RWPE2 (cell line): ENCODE data around the gene KSR1.
A peak's percentile ranks its signal among the peaks of the same experiment; 100 is the strongest.
"Not testable (repeated sequence)": the region's sequence is repeated elsewhere in the genome, so short reads cannot be mapped to it uniquely, and the experiment has no call there.

Experiments
- ATAC-seq: fragments of 200-7000 bp; cut with Tn5 transposase; 3 replicates; pipeline ENCODE4 v1.9.1; 2021; ENCODE audit warnings: low read depth
- DNase-seq: peaks from one replicate; pipeline ENCODE4 v3.0.0-alpha.2; 2020; ENCODE audit warnings: low spot score
- H3K27ac ChIP-seq: fragments of 450-650 bp; 2 replicates; pipeline ENCODE4 v1.5.1; 2017; ENCODE audit warnings: mild to moderate bottlenecking; ENCODE audit not compliant: poor library complexity, severe bottlenecking
- H3K27me3 ChIP-seq: fragments of 250-450 bp; sonication (Bioruptor Pico); 2 replicates; pipeline ENCODE4 v1.5.1; 2021; ENCODE audit warnings: mild to moderate bottlenecking, moderate library complexity; ENCODE audit not compliant: insufficient read depth, poor library complexity, severe bottlenecking
- H3K36me3 ChIP-seq: fragments of 250-450 bp; sonication (Bioruptor Pico); 2 replicates; pipeline ENCODE4 v1.5.1; 2020; ENCODE audit warnings: low read depth, mild to moderate bottlenecking, moderate library complexity
- H3K4me1 ChIP-seq: fragments of 250-450 bp; sonication (Bioruptor Pico); 2 replicates; pipeline ENCODE4 v1.5.1; 2021; ENCODE audit warnings: mild to moderate bottlenecking, moderate library complexity; ENCODE audit not compliant: insufficient read depth, poor library complexity, severe bottlenecking
- H3K4me3 ChIP-seq: fragments of 250-450 bp; sonication (Bioruptor Pico); 2 replicates; pipeline ENCODE4 v1.5.1; 2021; ENCODE audit warnings: mild to moderate bottlenecking, moderate library complexity; ENCODE audit not compliant: severe bottlenecking
- H3K9me3 ChIP-seq: fragments of 250-450 bp; sonication (Bioruptor Pico); 2 replicates; pipeline ENCODE4 v1.5.1; 2021; ENCODE audit warnings: mild to moderate bottlenecking, moderate library complexity; ENCODE audit not compliant: severe bottlenecking
- TF ChIP-seq, protein P1 (sequence below): fragments of 450-650 bp; IDR thresholded peaks from one replicate; pipeline ENCODE4 v1.5.1; 2017; ENCODE audit warnings: mild to moderate bottlenecking, moderate library complexity; ENCODE audit not compliant: poor library complexity, severe bottlenecking

KSR1 gene

DNA sequence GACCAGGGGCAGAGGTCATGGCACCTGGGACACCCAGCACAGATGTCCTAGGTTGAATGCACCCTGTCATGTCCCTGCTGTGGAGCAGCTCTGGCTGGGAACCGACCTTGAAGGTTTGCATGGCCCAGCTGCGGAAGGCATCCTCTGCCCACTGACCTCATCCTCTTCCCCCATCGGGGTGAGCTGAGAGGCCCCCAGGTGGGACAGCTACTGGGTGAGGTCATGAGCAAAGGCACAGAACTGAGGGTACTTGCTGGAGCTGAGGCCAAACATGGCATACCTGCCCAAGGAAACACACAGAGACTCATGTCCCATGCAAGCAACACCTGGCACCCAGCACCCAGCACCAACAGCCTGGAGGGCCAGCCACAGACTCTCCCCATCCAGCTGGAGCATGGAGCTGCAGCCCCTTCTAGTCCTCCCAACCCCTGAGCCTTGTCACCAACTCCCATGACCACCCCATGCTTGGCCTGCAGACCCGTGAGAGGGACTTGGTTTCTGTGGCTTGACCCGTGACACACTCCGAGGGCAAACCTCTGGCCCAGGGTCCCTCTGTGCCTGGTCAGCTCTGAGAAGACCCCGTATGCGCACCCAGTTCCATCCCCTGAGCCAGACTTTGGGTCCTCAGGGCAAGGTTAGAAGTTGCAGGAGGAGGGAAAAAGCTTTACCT lies 207.8 kb downstream of the KSR1 start:
- DNase-seq (peak; percentile 33), ATAC-seq (no peak)
- no peaks in the 10 kb centered on the region for H3K27me3 ChIP-seq
- no peaks in the 10 kb centered on the region for H3K4me1 ChIP-seq
- TF ChIP-seq, protein P1, sequence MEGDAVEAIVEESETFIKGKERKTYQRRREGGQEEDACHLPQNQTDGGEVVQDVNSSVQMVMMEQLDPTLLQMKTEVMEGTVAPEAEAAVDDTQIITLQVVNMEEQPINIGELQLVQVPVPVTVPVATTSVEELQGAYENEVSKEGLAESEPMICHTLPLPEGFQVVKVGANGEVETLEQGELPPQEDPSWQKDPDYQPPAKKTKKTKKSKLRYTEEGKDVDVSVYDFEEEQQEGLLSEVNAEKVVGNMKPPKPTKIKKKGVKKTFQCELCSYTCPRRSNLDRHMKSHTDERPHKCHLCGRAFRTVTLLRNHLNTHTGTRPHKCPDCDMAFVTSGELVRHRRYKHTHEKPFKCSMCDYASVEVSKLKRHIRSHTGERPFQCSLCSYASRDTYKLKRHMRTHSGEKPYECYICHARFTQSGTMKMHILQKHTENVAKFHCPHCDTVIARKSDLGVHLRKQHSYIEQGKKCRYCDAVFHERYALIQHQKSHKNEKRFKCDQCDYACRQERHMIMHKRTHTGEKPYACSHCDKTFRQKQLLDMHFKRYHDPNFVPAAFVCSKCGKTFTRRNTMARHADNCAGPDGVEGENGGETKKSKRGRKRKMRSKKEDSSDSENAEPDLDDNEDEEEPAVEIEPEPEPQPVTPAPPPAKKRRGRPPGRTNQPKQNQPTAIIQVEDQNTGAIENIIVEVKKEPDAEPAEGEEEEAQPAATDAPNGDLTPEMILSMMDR, result no peak
- H3K27ac ChIP-seq, result no peak overlapping the region
- H3K36me3 ChIP-seq, result no peaks in the 10 kb centered on the region
- no peak overlapping the region for H3K4me3 ChIP-seq
- no peaks in the 10 kb centered on the region for H3K9me3 ChIP-seq

GRCh38 chr17:27664606-27664965 lies 208.3 kb downstream of the KSR1 start:
- no peaks in the 10 kb centered on the region for H3K27me3 ChIP-seq
- H3K4me3 ChIP-seq, result no peak overlapping the region
- no peaks in the 10 kb centered on the region for H3K4me1 ChIP-seq
- TF ChIP-seq, protein P1, result no peak
- H3K36me3 ChIP-seq, result no peaks in the 10 kb centered on the region
- H3K9me3 ChIP-seq, result no peaks in the 10 kb centered on the region
- ATAC-seq (no peak), DNase-seq (peak; percentile 16)
- H3K27ac ChIP-seq, result no peak overlapping the region

DNA sequence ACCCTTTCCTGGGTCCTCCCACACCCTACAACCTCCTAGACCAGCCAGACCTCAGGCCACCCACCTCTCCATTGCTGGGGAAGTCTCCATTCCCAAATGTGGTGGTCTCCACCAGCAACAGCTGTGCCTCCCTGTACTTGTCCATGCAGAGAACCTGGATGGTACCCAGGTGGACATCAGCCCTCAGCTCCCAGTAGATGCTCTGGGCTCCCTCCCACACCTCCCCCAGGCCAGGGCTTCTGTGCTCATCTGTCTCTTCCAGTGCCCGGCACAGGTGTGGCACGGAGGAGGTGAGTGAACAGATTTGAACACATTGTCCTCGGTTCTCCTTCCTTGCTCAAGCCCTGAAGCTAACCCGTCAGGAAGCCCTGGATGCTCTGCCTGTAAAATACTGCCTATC lies 209.3 kb downstream of the KSR1 start:
- peak; percentile 7 for DNase-seq
- TF ChIP-seq, protein P1, result no peak
- no peak for ATAC-seq
- Histone ChIP-seq H3K4me3 (no peak overlapping the region), H3K4me1 (no peaks in the 10 kb centered on the region), H3K9me3 (no peaks in the 10 kb centered on the region), H3K27me3 (no peaks in the 10 kb centered on the region), H3K27ac (no peak overlapping the region), H3K36me3 (no peaks in the 10 kb centered on the region)

- H3K4me3 ChIP-seq, H3K36me3 ChIP-seq, ATAC-seq, H3K4me1 ChIP-seq, H3K9me3 ChIP-seq, H3K27ac ChIP-seq, H3K27me3 ChIP-seq, DNase-seq: not testable (repeated sequence)
Observed at GRCh38 chr17:27666270-27666669, 210.0 kb downstream of the KSR1 start.

DNA sequence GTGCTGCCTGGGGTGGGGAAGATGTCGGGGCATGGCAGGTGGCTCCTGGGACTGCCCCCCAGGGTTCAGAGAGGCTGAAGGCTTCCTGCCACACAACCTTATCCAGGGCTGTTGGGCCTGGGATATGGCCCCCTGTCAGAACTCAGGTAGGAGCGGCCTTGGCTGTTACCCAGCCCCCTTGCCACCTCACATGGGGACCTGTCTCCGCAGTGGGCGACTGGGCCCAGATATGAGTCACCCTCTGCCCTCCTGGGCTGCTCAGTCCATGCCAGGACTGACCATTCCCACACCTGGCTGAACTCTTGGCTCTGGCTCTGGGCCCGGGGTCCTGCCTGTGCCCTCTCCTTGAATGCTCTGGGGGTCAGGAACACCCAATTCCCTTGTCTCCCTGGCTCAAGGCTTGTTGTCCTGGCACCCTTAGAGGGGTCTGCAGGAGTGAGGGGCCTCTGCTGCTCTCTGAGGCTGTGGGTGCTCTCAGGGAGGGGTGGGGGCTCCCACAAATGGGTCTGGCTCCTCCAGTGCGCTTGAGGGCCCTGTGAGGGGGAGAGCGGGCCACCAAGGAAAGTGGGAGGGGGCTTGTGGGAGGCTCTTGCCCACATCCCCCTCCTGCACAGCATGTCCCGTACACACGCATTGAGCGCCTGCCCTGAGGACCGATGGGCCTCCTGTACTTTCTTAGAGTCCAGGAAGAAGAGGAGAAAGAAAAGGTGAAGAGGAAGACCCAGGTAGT lies 210.7 kb downstream of the KSR1 start:
- Histone ChIP-seq H3K27ac (no peak overlapping the region), H3K36me3 (no peaks in the 10 kb centered on the region), H3K4me3 (no peak overlapping the region), H3K27me3 (no peaks in the 10 kb centered on the region), H3K4me1 (no peaks in the 10 kb centered on the region), H3K9me3 (no peaks in the 10 kb centered on the region)
- DNase-seq (no peak), ATAC-seq (no peak)
- TF ChIP-seq, protein P1, result no peak
